GM12864 (cell line): ENCODE measurements around the gene ZBTB25.

Source experiments
- DNase-seq: peaks from one replicate; pipeline ENCODE4 v3.0.0-alpha.2; 2011; ENCODE audit warnings: low read depth
- H3K4me3 ChIP-seq: 2 replicates; pipeline ENCODE4 v1.5.1; 2011; ENCODE audit warnings: mild to moderate bottlenecking, low read depth, low read length, control low read depth
- CTCF ChIP-seq: IDR thresholded peaks from 2 replicates; pipeline ENCODE4 v1.5.1; 2011; ENCODE audit warnings: low read depth, mild to moderate bottlenecking, moderate library complexity, low read length, control low read depth, inconsistent platforms; ENCODE audit errors: missing control alignments

The ZBTB25 gene

GRCh38 chr14:64503434-64504309 lies at the start of gene ZBTB25:
TSS of gene ZBTB25 (minus strand) at chr14:64503838. CDS start at chr14:64490533, 13,305 bp downstream.
- no peak for TF ChIP-seq CTCF
- peak within 1 kb of the TSS; percentile 70 for H3K4me3 ChIP-seq
- DNase-seq: peak; percentile 89

GRCh38 chr14:64550621-64551333 lies 47.1 kb upstream of the ZBTB25 start:
- TF ChIP-seq CTCF: no peak
- no peak overlapping the region for H3K4me3 ChIP-seq
- no peak for DNase-seq

GRCh38 chr14:64549791-64550620 lies 46.4 kb upstream of the ZBTB25 start, which contains the start of gene PPP1R36:
TSS of gene PPP1R36 (plus strand) at chr14:64549961. CDS start at chr14:64549998, 37 bp downstream.
- no peak for TF ChIP-seq CTCF
- no peak within 1 kb of the TSS for H3K4me3 ChIP-seq
- no peak for DNase-seq

GRCh38 chr14:64549016-64549415 lies 45.4 kb upstream of the ZBTB25 start:
- no peak overlapping the region for H3K4me3 ChIP-seq
- no peak for DNase-seq
- no peak for TF ChIP-seq CTCF

- no peak for TF ChIP-seq CTCF
- DNase-seq: no peak
- no peak overlapping the region for H3K4me3 ChIP-seq
These were observed 41.1 kb upstream of the ZBTB25 start for GRCh38 chr14:64544607-64545312.

- no peak for DNase-seq
- no peak overlapping the region for H3K4me3 ChIP-seq
- no peak for TF ChIP-seq CTCF
These were observed 39.2 kb upstream of the ZBTB25 start for GRCh38 chr14:64542836-64543201.
